Stimulated activated CD4-positive, alpha-beta T cell treated with anti-CD3 and anti-CD28 coated beads, Interleukin-12 subunit alpha, Interleukin-12 subunit beta, amount 100 ng/mL, for 48 hours (primary cell): ENCODE measurements around the gene STAC.

ENCODE experiments used
- DNase-seq, 3 donors: peaks; one replicate each; pipeline ENCODE4 v3.0.0-alpha.2; 2020; ENCODE audit warnings: low read depth in 2 of 3, low spot score in 1 of 3

Gene STAC

DNA sequence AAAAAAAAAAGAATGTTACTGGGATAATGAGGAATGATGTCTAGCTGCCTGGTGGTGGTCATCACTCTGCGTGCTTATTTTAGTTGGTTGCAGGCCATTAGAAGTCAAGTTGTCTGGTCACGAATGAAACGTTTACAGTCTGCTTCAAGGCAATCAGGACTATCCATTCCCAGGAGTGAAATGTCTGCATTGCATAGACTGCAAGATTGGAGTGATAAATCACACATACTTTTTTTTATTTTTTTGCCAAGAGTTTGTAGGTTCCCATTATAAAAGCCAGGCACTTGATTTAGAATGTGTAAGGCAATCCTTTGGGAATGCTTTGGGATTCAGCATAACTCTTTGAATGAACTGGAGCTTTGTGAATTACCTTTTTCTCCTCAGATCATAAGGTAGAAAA, 132.3 kb downstream of the STAC start:
- DNase-seq, result no peak

DNA sequence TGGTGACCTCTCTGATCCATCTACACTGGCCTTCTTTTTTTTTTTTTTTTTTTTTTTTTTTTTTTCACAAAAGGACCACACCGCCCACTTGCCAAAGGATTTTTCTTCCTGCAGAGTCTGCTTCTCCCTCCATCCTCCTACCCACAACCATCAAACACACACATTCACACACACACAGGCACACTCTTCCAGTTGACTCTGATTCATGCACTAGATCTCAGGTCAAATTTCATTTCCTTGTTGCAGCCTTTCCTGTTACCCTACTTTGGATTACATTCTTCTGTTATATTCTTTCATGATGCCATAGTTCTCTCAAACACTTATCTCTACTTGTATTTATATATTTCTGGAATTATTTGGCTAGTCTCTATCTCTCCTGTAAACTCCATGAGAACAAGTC, 133.9 kb downstream of the STAC start:
- DNase-seq, result no peak

DNA sequence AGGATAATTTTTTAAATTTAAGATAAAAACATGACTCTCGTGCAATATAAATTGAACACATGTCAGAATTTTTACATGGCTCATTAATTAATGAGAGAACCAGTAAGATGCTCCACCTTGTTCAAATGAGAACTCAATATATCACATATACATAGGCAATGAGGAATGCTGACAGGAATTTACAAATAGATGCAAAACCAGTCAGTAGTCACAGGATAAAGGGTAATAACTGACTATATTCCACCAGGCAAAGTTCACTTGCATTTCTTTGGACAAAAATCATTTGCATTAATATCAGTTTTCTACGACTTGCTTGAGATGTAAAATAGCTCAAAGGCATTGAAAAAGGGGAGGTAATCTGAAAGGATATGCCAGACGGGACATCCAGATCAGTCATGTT, 139.4 kb downstream of the STAC start:
- DNase-seq, result no peak

DNA sequence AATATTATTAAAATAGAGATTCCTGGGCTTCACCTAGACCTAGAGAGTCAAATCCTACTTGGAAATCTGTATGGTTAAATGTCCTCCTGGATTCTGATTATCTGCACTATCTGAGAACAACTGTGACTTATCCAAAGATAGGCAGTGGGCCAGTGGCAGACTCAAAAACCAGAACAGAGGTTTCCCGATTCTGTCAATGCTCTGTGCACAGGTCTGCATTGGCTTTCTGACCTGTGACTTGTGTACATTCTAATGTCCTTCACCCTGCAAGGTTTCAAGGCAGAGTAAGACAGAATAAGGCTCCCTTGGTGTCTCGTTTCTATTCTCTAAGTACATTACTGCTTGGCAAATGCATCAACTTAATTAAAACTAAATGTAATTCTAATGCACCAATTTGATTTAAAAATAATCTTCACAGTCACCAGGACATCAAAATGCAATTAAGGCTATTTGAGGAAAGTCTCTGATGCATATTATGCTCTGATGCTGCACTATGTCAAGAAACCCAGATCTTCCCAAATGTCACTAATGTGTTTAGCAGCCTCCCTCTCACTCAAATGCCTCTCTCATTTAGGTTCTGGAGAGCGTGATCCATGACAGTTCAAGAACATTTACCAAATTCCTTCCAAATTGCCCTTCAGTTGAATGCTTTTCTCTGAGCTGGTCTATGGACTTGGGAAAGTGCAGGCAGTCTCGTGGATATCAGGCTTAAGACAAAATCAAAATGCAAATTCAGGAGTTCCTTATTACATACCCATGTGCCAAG, 140.1 kb downstream of the STAC start:
- DNase-seq, result no peak

DNA sequence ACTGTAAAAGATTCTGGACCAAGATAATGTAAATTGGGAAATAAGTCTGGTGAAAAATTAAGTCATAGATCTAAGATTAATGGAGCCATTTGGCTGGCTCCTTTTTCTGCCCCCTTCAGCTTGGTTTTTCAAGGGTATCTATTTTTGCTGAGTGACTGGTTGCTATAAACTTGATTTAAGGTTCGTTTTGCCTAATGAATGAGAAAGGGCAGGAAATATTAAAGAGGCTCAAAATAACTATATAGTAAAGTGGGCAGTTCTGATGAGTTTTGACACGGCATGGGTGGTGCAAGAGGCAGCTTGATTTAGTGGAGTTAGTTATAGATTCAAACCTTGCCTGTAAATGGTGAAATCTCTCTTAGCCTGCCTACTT, 140.7 kb downstream of the STAC start:
- DNase-seq, result no peak

DNA sequence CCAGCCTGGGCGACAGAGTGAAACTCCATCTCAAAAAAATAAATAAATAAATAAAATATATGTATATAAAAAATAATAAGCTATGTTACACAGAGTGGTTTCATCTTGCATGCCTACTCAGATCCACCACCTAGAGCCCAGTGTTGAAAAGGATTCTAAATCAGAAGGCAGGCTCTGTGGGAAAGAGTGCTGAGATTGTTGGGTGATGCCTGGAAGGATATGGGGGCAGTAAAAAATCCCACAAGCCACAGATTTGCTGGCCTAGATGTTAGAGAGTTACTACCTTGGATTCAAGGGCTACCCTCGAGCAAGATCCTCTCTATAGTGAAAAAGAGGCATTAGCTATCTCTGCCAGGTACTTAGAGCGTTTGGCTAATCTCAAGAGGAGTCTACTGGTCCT, 144.3 kb downstream of the STAC start:
- DNase-seq, result no peak

DNA sequence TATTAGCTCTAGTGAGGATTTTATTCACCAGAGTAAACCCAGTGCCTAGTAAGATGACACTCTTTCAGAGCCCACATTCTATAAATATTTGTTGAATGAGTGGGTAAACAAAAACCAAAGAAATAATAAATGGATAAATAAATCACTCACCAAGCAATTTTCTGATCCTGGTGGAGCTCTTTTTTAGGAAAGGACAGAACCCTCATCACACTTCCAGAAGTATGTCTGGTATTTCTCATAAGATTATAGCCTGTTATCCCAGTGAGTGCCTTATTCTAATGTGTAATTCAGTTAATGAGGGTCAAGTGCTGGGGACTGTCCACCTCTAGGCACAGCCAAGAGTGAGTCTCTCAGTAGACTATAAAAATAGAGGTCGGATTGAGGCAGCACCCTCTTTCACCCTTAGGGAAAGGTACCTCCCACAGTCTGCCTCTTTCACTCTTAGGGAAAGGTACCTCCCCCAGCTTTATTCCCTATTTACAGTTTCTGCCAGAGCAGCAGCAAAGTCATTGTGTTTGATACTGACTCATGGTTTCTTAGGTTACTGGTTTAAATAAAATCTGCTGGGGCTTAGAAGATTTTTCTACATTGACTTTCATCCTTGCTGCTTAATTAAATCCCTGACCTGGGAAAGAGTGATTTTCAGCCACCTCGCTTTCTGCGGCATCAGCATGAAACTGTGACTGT, 145.0 kb downstream of the STAC start:
- no peak for DNase-seq

DNA sequence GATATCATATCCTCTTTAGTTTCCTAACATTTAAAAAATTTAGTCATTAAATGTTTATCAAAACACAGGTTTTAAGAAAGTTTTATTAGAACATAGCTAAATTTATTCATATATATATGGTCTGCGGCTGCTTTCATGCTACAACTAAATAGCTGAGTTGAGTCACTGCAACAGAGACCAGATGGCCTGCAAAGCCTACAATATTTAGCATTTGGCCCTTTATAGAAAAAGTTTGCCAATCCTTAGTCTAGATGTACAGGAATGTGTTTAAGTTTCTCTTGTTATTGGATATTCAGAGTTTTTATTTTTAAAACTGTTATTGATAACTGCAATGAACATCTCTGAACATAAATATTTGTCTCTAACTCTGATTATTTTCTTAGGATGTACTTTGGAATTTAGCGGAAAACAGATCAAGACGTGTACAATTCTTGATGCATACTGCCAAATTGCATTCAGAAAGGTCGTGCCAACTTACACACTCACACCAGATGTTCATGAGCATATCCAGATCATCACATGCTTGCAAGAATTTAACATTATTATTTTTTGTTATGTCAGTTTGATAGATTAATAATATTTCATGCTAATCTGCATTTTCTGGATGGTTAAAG, 157.9 kb downstream of the STAC start:
- no peak for DNase-seq

DNA sequence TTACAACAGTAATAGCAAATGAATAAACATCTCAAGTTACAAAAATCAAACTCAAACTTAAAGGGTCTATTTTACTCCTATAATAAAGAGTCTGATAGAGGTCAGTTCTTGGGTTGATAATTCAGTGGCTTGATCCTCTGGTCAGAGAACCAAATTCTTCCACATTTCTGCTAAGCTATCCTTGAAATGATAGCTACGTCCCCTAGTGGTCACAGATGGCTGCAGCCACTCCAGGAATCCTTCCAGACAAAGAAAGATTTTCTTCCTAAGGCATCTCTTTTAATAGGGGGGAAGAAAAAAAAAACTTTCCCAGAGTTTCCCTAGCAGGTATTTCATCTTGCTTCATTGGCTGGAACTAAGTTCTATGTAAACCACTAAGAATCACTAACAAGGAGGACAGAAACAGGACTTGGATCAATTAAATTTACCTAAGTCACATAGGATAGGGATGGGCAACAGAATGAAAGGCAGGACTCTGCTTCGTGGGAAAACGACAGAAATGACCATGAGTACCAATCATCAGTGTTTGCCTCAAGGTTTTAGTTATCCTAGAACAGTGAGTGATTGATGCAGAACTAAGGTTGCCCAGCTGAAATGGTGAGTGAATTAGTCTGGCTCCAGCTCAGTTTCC, 160.7 kb downstream of the STAC start:
- no peak for DNase-seq

DNA sequence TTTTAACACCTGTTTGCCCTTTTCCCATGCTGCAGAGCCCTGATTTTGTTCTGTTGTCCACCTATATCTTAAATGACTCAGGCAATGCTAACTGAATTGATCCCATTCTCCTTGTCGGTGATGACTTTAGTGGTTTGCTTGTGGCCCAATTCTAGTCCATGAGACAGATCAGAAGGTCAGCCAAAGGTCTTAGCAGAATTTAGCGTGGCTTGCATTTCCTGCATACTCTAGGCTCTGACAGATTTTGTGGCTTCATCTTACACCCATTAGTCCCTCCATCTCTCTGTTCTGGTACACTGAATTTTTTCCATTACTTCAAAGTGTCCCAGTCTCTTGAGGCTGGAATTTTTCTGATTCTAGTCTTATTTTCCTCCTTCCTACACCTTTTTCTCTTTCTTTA, 161.9 kb downstream of the STAC start:
- no peak for DNase-seq

DNA sequence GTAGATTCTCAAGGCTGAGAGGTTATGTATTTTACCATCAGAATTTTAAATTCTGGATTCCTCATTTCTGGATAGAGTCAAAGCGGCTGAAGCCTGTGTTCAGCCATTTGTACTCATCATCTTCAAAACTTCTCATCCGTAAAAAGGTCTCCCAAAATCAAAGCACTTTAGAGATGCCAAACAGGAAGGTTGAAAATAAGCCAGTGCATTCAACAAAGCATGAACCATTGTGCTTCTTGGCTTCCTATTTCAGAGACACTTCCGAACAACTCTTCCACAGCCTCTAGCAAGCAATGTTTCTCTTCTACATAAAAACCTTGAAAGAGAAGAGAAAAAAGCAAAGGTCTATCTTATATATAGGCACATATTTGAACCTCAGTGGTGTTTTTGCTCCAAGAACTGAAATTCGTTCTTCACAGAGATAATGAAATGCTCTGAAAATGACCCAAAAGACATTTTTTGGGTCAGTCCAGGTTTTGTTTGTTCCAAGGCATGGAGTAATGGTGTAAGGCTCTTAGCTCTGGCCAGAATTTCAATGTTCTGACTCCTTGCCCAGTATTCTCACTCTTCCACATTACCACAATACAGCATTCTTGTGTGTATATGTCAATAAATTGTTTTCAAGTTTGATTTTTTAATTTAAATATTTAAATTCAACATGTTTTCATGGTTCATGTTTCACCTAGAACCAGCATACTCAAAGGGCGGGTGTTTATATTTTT, 163.1 kb downstream of the STAC start:
- no peak for DNase-seq

DNA sequence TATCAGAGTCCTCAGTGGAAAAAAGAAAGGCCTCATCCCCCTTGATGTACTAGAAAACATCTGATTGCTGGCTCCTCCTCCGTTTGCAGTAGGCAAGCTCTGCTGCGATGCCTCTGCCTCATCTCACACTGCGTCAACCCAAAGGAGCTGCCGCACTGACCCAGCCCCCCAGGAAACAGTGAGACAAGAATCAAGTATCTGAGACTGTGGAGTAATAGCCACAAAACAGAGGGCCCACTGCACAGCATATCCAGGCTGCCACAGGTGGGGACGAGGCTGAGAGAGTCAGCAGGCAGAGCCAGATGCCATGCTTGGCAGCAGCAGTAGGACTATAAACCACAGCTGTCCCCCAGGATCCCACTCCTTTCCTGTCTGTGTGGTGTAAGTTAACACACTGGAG, 165.9 kb downstream of the STAC start:
- no peak for DNase-seq

DNA sequence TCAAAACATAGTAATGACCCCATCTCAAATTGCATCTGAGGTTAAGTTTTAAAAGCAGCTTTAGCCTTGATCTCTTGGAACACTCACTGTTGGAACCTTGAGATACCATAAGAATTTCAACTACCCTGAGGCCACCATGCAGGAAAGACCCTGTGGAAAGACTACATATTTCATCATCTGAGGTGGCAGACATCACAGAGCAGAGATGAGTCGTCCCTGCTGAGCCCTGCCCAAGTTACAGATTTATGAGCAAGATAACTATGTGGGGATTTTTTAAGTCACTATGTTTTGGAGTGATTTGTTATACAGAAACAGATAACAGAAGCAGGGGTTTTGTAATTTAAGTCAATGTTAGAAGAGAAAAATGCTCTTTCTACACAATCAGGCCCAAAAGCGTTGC, 168.4 kb downstream of the STAC start:
- DNase-seq, result no peak

DNA sequence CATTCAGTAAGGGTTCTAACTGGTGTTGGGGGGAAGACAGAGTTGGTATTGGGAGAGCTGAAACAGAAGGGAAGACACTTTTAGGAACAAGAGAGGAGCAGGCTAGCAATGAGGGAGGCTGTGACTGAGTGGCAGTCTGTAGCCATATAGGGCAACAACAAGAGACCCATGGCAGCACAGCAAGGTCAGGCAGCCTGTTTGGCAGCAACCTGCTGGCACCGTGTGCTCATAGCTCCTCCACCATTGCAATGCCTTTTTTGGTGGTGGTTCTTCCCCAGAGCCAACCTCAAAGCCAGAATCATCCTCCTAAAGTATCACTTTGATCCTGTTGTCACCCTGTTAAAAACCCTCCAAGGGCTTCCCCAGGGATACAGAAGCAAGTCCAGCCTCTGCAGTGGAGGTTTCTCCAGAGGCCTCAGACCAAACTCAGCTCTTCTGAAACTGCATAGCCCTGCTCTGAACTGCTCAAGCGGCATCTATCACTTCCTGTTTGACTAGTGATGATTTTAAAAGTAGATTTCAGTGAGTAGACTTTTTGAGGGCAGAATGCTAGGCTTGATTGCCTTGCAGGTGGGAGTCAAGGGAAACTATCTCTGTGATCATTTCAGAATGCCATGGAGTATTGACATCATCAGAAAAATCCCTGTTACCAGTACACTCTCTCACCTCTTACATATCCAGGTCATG, 176.9 kb downstream of the STAC start:
- no peak for DNase-seq

DNA sequence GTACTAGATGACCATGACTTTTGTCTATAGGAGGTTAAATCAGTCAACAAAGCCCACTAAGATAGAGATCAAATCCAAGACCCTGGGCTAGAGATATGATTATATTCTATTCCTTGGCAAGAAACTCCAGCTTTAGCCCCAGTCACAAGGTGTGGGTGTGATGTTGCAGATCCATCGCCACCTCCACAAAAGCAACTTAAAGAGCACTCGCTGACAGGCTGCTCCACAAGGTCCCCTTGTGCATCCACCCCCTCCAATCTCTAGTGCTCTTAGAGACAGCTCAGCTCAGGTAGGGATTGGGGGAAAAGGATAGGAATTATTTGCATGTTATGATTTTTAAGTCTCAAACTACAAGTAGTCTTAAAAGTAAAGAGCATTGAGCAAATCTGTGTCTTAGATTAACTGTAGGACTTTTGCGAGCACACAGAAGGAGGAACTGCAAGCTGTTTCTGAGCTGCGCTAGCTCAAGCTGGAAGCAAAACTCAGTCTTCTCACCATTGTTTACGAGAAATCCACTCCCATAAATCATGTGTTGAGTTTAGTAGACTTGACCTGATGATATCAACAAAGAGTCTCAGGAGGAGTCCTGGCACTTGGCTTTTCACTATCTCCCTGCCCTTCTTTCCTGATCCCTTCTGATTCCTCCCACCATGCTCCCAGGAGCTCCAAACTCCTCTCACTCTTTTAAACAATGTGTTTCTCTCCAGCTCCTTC, 177.6 kb downstream of the STAC start:
- no peak for DNase-seq

DNA sequence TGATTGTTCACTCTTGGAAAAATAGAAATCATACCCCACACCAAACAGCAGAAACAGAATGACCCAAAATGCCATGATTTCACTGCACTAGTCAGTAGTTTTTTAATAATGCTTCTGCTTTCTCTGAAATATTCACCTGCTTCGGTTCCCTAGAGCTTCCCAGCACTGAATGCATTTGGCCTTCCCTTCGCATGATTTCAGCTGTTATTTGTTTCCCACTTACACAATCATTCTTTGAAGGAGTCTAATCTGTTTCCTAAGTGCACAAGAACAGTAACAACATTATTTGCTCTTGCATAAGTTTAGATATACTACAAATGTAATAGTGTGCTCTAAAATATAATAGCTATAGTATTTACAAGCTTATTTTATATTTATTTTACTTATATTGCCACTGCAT, 178.7 kb downstream of the STAC start:
- no peak for DNase-seq

DNA sequence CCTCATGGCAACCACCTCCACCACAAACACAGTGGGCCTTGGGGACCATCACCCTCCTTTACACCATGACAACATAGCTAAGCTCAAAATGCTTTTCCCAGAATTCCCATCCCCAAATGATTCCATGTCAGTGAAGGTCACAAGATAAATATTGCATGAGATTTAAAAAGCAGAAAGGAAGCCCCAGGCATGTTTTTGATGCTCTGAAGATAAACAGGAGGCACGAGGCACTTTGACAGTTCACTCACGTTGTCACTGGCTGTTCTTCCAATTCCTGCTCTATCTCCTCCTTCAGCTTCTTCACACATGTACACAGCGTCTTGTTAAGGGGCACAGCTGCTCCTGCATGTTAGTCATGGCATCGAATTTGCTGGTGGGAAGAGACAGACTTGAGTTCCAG, 180.4 kb downstream of the STAC start:
- DNase-seq, result no peak

DNA sequence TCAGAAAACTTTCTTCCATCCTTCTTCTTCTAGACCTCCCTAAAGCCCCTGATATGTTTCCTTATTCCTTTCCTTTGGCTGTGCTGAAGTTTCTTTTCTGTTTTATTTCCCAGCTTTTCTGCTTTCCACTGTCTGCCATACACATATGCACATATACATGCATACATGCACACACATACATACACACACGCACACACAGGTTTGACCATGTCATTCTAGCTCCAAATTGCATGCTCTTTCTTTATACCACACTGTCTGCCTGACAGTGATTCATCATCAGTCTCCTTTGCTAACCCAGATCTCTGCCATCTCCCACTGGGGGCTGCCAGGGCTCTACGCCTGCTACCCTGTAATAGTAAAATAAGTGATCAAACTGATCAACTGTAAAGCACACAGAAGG, 181.3 kb downstream of the STAC start:
- DNase-seq, result no peak

DNA sequence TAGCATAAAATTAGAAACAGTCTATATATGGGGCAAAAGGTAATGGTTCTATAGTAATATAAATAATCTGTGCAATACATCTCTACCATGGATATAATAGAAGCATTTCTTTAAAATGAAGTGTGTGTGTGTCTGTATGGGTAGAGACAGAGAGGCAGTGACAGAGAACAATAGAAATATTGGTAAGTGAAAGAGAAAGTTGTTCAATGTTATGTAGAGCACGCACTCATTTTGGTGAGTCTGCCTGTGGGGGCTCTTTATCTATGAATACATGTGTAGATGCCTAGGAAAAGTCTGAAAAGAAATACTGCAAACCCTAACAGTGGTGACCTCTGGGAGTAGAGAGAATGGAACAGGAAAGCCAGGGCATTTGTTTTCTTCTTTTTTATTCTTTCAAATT, 182.6 kb downstream of the STAC start:
- no peak for DNase-seq

DNA sequence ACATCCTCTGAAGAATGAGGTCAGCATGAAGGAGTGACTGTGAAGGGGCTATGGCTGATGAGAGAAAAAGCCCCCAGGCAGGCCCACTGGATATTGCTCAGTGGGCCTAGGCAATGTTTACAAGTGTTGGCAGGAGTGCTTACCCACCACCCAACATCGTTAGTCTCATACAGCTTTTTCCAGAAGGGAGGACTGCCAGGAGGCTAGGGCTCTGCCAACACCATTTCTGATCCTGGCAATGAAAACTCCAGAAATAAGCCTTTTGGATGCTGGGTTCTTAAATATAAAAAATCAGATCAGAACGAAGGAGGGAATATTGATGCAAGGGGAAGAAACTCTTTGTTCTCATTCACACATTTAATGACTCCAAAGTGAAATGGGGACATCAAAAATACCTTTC, 194.9 kb downstream of the STAC start:
- DNase-seq, result no peak
